COLO668 (cell line): ENCODE data around the gene ADGRL3.
"Not testable (repeated sequence)": the region's sequence is repeated elsewhere in the genome, so short reads cannot be mapped to it uniquely, and the experiment has no call there.

Experiments used
- DNase-seq: peaks from one replicate; lab custom pipeline; 2025; ENCODE audit not compliant: unreplicated experiment; lab: John Stamatoyannopoulos, UW

ADGRL3 gene

GRCh38 chr4:61716426-61716825, 516.3 kb downstream of the ADGRL3 start:
- no peak for DNase-seq

- DNase-seq: no peak
Measured at GRCh38 chr4:61723492-61723891, 523.4 kb downstream of the ADGRL3 start.

GRCh38 chr4:61727286-61727685, 527.2 kb downstream of the ADGRL3 start:
- DNase-seq: no peak

GRCh38 chr4:61734409-61734808, 534.3 kb downstream of the ADGRL3 start:
- no peak for DNase-seq

GRCh38 chr4:61739887-61740286, 539.8 kb downstream of the ADGRL3 start:
- DNase-seq: no peak

- no peak for DNase-seq
Measured at GRCh38 chr4:61740886-61741285, 540.8 kb downstream of the ADGRL3 start.

GRCh38 chr4:61741327-61742096, 541.4 kb downstream of the ADGRL3 start:
- no peak for DNase-seq

- DNase-seq: no peak
Measured at GRCh38 chr4:61750810-61751209, 550.7 kb downstream of the ADGRL3 start.

- no peak for DNase-seq
Measured at GRCh38 chr4:61752617-61753016, 552.5 kb downstream of the ADGRL3 start.

- no peak for DNase-seq
Measured at GRCh38 chr4:61753739-61754138, 553.6 kb downstream of the ADGRL3 start.

- DNase-seq: not testable (repeated sequence)
Measured at GRCh38 chr4:61756937-61757336, 556.8 kb downstream of the ADGRL3 start.

GRCh38 chr4:61757983-61758382, 557.9 kb downstream of the ADGRL3 start:
- not testable (repeated sequence) for DNase-seq

- DNase-seq: not testable (repeated sequence)
Measured at GRCh38 chr4:61758596-61758995, 558.5 kb downstream of the ADGRL3 start.

- DNase-seq: not testable (repeated sequence)
Measured at GRCh38 chr4:61759245-61759644, 559.1 kb downstream of the ADGRL3 start.

GRCh38 chr4:61759885-61760284, 559.8 kb downstream of the ADGRL3 start:
- DNase-seq: not testable (repeated sequence)

- DNase-seq: no peak
Measured at GRCh38 chr4:61760820-61761219, 560.7 kb downstream of the ADGRL3 start.

GRCh38 chr4:61762722-61763627, 562.8 kb downstream of the ADGRL3 start:
- no peak for DNase-seq

GRCh38 chr4:61763682-61764081, 563.6 kb downstream of the ADGRL3 start:
- DNase-seq: no peak

- not testable (repeated sequence) for DNase-seq
Measured at GRCh38 chr4:61764090-61764489, 564.0 kb downstream of the ADGRL3 start.

- DNase-seq: not testable (repeated sequence)
Measured at GRCh38 chr4:61769444-61770167, 569.5 kb downstream of the ADGRL3 start.

- no peak for DNase-seq
Measured at GRCh38 chr4:61770456-61770855, 570.3 kb downstream of the ADGRL3 start.
